Neuronal stem cell (in vitro differentiated cells): ENCODE measurements around the gene SCGB1C2.

ENCODE experiments used
- DNase-seq: peaks from one replicate; pipeline ENCODE4 v3.0.0-alpha.2; 2013; ENCODE audit warnings: low spot score
- H2AFZ ChIP-seq: one replicate; pipeline ENCODE4 v1.6.1; 2013; ENCODE audit warnings: mild to moderate bottlenecking, low read length, inconsistent platforms
- H2AK5ac ChIP-seq: 2 replicates; pipeline ENCODE4 v1.6.1; 2013; ENCODE audit warnings: low read depth, mild to moderate bottlenecking, inconsistent platforms, low read length, moderate library complexity, mixed read lengths
- H2BK120ac ChIP-seq: 2 replicates; pipeline ENCODE4 v1.6.1; 2013; ENCODE audit warnings: low read depth, mild to moderate bottlenecking, inconsistent platforms, low read length, moderate library complexity, mixed read lengths
- H2BK12ac ChIP-seq: one replicate; pipeline ENCODE4 v1.6.1; 2013; ENCODE audit warnings: low read length, inconsistent platforms
- H2BK15ac ChIP-seq: 2 replicates; pipeline ENCODE4 v1.6.1; 2013; ENCODE audit warnings: mild to moderate bottlenecking, low read length, inconsistent platforms, mixed read lengths
- H2BK5ac ChIP-seq: one replicate; pipeline ENCODE4 v1.6.1; 2013; ENCODE audit warnings: inconsistent platforms, mild to moderate bottlenecking, low read length, moderate library complexity
- H3K14ac ChIP-seq: one replicate; pipeline ENCODE4 v1.6.1; 2013; ENCODE audit warnings: low read length, inconsistent platforms
- H3K18ac ChIP-seq: 2 replicates; pipeline ENCODE4 v1.6.1; 2013; ENCODE audit warnings: low read length, inconsistent platforms
- H3K23ac ChIP-seq: 2 replicates; pipeline ENCODE4 v1.6.1; 2013; ENCODE audit warnings: low read depth, mild to moderate bottlenecking, mixed read lengths, low read length, inconsistent platforms; ENCODE audit not compliant: poor library complexity
- H3K27ac ChIP-seq: replicated peaks from 3 replicates; pipeline ENCODE4 v1.5.1; 2013; ENCODE audit warnings: low read length, inconsistent platforms
- H3K27me3 ChIP-seq, 3 experiments: 2 replicates each; pipeline ENCODE4 v1.6.1; 2013; ENCODE audit warnings: low read length in 3 of 3, mild to moderate bottlenecking in 2 of 3, inconsistent platforms in 1 of 3, low read depth in 1 of 3, mixed read lengths in 1 of 3, moderate library complexity in 1 of 3; ENCODE audit not compliant: control insufficient read depth in 3 of 3, insufficient read depth in 3 of 3
- H3K36me3 ChIP-seq, 2 donors: replicated peaks in 1 of 2; 2 replicates each; pipeline ENCODE4 v1.6.1; 2013; ENCODE audit warnings: low read length in 2 of 2; ENCODE audit not compliant: control insufficient read depth in 2 of 2, insufficient read depth in 2 of 2
- H3K4ac ChIP-seq: 2 replicates; pipeline ENCODE4 v1.6.1; 2013; ENCODE audit warnings: inconsistent platforms, mild to moderate bottlenecking, low read length, moderate library complexity
- H3K4me1 ChIP-seq, 2 donors: 1 replicate in 1 of 2; 2 replicates in 1 of 2; pipeline ENCODE4 v1.6.1; 2013; ENCODE audit warnings: low read length in 2 of 2, low read depth in 1 of 2; ENCODE audit not compliant: control insufficient read depth in 2 of 2, insufficient read depth in 1 of 2
- H3K4me2 ChIP-seq: one replicate; pipeline ENCODE4 v1.6.1; 2013; ENCODE audit warnings: mild to moderate bottlenecking, low read length, inconsistent platforms; ENCODE audit not compliant: insufficient read depth, poor library complexity, severe bottlenecking
- H3K4me3 ChIP-seq, 2 donors: 2 replicates each; pipeline ENCODE4 v1.5.1; 2013; ENCODE audit warnings: low read length in 2 of 2, mild to moderate bottlenecking in 2 of 2, inconsistent platforms in 1 of 2, moderate library complexity in 1 of 2
- H3K79me1 ChIP-seq: one replicate; pipeline ENCODE4 v1.6.1; 2013; ENCODE audit warnings: low read depth, mild to moderate bottlenecking, inconsistent platforms, low read length, moderate library complexity
- H3K9ac ChIP-seq: one replicate; pipeline ENCODE4 v1.6.1; 2013; ENCODE audit warnings: mild to moderate bottlenecking, low read depth, low read length, inconsistent platforms; ENCODE audit not compliant: poor library complexity
- H3K9me3 ChIP-seq, 2 donors: replicated peaks in 1 of 2; 2 replicates each; pipeline versions ENCODE3 to v1.6.1; 2013; ENCODE audit warnings: low read length in 2 of 2, mild to moderate bottlenecking in 2 of 2, inconsistent platforms in 1 of 2, low read depth in 1 of 2, mixed read lengths in 1 of 2, moderate library complexity in 1 of 2; ENCODE audit not compliant: control insufficient read depth in 2 of 2, insufficient read depth in 1 of 2
- H4K8ac ChIP-seq: one replicate; pipeline ENCODE4 v1.6.1; 2013; ENCODE audit warnings: low read depth, mild to moderate bottlenecking, inconsistent platforms, low read length, moderate library complexity
- H4K91ac ChIP-seq: one replicate; pipeline ENCODE4 v1.6.1; 2013; ENCODE audit warnings: low read length, low read depth, mild to moderate bottlenecking, inconsistent platforms; ENCODE audit not compliant: poor library complexity
- WGBS, 2 donors: extraction: QIAGEN DNeasy Blood & Tissue Kit; methylation state at CpG; one replicate each; pipeline ENCODE4 v1.1.7; 2013; ENCODE audit warnings: missing lambda C conversion rate in 2 of 2, mixed read lengths in 1 of 2; ENCODE audit not compliant: insufficient read length in 2 of 2, insufficient replicate concordance in 1 of 2; ENCODE audit errors: extremely low coverage in 2 of 2; 5-methylcytosine and 5-hydroxymethylcytosine counted together

The SCGB1C2 gene

DNA sequence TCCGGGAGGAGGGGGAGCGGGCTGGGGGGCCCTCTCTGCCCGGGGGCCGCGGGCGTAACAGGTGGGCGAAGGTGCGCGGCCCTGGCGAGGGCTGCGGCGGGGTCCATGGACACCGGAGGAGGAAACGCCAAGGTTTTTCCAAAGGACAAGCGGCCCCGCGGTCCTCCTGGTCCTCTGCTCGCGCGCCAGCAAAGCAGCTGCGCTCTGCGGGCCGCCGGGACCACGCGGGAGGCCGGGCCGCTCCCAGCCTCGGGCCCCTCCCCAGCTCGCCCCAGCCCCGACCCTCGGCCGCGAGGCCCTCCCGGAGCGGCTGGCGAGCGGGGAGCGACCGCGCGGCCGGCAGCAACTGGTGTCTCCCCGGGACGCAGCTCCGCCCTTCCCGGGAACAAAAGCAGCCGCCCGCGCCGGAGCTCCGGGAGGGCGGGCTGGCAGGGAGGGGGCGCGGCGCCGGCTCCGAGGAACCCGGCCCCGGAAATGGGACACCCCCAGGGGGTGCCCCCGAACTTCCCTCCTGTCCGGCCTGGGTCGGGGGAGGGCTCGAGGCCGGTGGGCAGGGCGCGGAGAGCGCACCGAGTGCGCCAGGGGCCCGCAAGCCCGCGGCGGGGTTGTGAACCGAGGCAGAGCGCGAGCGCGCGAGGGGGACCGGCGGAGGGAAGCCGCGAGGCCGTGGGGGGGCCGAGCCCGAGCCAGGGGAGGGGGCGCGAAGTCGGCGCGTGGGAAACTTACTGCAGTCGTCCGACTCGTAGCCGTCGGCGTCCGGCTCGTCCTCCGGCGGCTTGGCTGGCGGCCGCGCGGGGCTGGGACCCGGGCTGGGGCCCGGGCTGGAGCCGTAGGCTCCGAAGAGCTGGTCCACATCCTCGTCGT, 43.2 kb downstream of the SCGB1C2 start:
- Histone ChIP-seq H3K9ac (peak overlapping the region; percentile 44), H4K8ac (no peak overlapping the region), H3K9me3 (no peaks in the 10 kb centered on the region), H2BK12ac (no peak overlapping the region), H3K27me3 (peaks cover 10 to 94% (median 50%) of the 10 kb centered on the region in 3 experiments), H3K4ac (no peak overlapping the region), H3K18ac (peak overlapping the region; percentile 84), H2BK120ac (peak overlapping the region; percentile 36), H3K27ac (no peak overlapping the region), H3K36me3 (no peaks in the 10 kb centered on the region), H3K4me3 (peak overlapping the region; percentile 17 to 76), H3K14ac (no peak overlapping the region), H2AK5ac (peak overlapping the region; percentile 76), H3K4me2 (peak overlapping the region; percentile 75), H3K23ac (no peak overlapping the region), H2BK15ac (peak overlapping the region; percentile 52), H2BK5ac (no peak overlapping the region), H4K91ac (no peak overlapping the region), H3K4me1 (peaks cover 3 to 7% of the 10 kb centered on the region in 2 donors), H3K79me1 (no peaks in the 10 kb centered on the region), H2AFZ (peak overlapping the region; percentile 81)
- DNase-seq = peak; percentile 36
- WGBS, 2 donors = no CpG with 5 or more reads among the region's 112 CpGs

DNA sequence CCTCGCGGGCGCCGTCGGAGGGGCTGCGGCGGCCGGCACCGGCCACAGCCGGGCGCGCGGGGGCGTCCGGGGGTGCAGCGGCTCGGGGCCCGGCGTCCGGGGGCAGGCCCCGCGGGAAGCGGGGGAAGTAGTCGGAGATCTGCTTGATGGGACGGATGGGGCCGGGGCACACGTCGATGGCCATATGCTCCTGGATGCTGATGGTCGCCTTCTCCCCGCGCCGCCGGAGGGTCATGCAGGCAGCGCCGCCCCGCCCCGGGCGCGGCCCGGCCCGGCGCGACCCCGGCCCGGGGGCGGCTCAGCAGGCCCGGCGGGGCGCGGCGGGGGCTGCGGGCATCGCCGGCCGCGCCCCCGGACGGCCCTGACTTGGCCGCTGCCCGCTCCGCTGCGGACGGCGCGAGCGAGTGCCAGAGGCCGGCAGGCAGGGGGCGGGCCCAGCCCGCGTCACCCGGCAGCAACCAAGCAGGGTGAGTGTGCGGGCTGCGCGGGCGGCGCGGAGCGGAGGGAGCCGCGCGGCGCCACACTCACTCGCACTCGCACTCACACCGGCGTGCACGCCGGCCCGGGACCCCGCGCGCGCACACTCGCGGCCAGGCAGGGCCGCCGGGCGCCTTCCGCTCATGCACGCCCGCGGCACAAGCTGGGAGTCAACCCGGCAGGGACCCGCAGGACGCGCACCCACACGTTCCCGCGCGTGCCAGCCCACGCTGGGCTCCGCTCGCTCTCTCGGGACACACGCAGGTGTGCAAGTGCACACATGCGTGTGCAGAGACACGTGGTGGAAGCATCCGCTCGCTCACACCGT, 44.1 kb downstream of the SCGB1C2 start, which contains the start of gene DOC2B:
Gene DOC2B (minus strand): TSS at position 406 of the 805 bp plus-strand sequence. CDS start 171 bp downstream, at position 235.
- H3K4me3 ChIP-seq = peak within 1 kb of the TSS; percentile 17 to 76
- no peak within 1 kb of the TSS for H4K91ac ChIP-seq
- peak within 1 kb of the TSS; percentile 75 for H3K4me2 ChIP-seq
- peaks cover 10 to 95% (median 50%) of the 10 kb centered on the region in 3 experiments for H3K27me3 ChIP-seq
- no peaks in the 10 kb centered on the region for H3K79me1 ChIP-seq
- no peak within 1 kb of the TSS for H3K27ac ChIP-seq
- H2BK15ac ChIP-seq = peak within 1 kb of the TSS; percentile 63
- DNase-seq = peak; percentile 36
- H3K14ac ChIP-seq = peak within 1 kb of the TSS; percentile 95
- H3K18ac ChIP-seq = peak within 1 kb of the TSS; percentile 86
- H3K9me3 ChIP-seq = no peaks in the 10 kb centered on the region
- peak within 1 kb of the TSS; percentile 73 for H2AK5ac ChIP-seq
- H3K4me1 ChIP-seq = peaks cover 3 to 9% of the 10 kb centered on the region in 2 donors
- H3K9ac ChIP-seq = peak within 1 kb of the TSS; percentile 89
- H2BK120ac ChIP-seq = peak within 1 kb of the TSS; percentile 36
- peak within 1 kb of the TSS; percentile 68 for H2BK12ac ChIP-seq
- no peaks in the 10 kb centered on the region for H3K36me3 ChIP-seq
- H2AFZ ChIP-seq = peak within 1 kb of the TSS; percentile 81
- H2BK5ac ChIP-seq = no peak within 1 kb of the TSS
- H3K4ac ChIP-seq = peak within 1 kb of the TSS; percentile 84
- peak within 1 kb of the TSS; percentile 89 for H4K8ac ChIP-seq
- peak within 1 kb of the TSS; percentile 0 for H3K23ac ChIP-seq
- no CpG with 5 or more reads among the region's 120 CpGs for WGBS, 2 donors

GRCh38 chr17:182050-182751, 44.8 kb downstream of the SCGB1C2 start:
- H2BK120ac ChIP-seq = no peak overlapping the region
- H3K18ac ChIP-seq = peak overlapping the region; percentile 86
- DNase-seq = no peak

More at GRCh38 chr17:182050-182751, 44.8 kb downstream of the SCGB1C2 start:
- H2AK5ac ChIP-seq = peak overlapping the region; percentile 73
- H3K4me3 ChIP-seq = peak overlapping the region in 1 of 2 donors; percentile 71
- peaks cover 3 to 14% of the 10 kb centered on the region in 2 donors for H3K4me1 ChIP-seq
- no peak overlapping the region for H3K27ac ChIP-seq
- peak overlapping the region; percentile 63 for H2BK15ac ChIP-seq
- peak overlapping the region; percentile 89 for H4K8ac ChIP-seq
- H3K4me2 ChIP-seq = peak overlapping the region; percentile 58
- H3K79me1 ChIP-seq = no peaks in the 10 kb centered on the region
- H3K9me3 ChIP-seq = no peaks in the 10 kb centered on the region
- no peak overlapping the region for H2BK5ac ChIP-seq
- peak overlapping the region; percentile 68 for H2BK12ac ChIP-seq
- no peak overlapping the region for H4K91ac ChIP-seq
- H3K36me3 ChIP-seq = no peaks in the 10 kb centered on the region
- no peak overlapping the region for H2AFZ ChIP-seq
- peak overlapping the region; percentile 89 for H3K9ac ChIP-seq
- H3K27me3 ChIP-seq = peaks cover 10 to 95% (median 50%) of the 10 kb centered on the region in 3 experiments
- WGBS, 2 donors = no CpG with 5 or more reads among the region's 18 CpGs
- H3K14ac ChIP-seq = peak overlapping the region; percentile 95
- H3K4ac ChIP-seq = peak overlapping the region; percentile 84
- peak overlapping the region; percentile 0 for H3K23ac ChIP-seq
